ENCODE data around the gene VEGFA. TPM values are rescaled to one million over a fixed set of nuclear protein-coding genes. Genes with fewer than 3 reads are reported as not detected.

VEGFA gene
- total RNA-seq, 4 donors from 2014 or later: 39.2 to 58.5 (median 45.0) TPM

GRCh38 chr6:43733471-43734293, 36.3 kb upstream of the VEGFA start:
- no peak overlapping the region for H3K27ac ChIP-seq (replicated peaks in 1 of 4)
- no peak overlapping the region for H3K4me3 ChIP-seq
- 55% methylated on average over 10 of the region's 10 CpGs for WGBS
- H3K27me3 ChIP-seq: no peaks in the 10 kb centered on the region
- intact Hi-C loops (cut with DNase I): no loop called here
- peaks cover 6 to 10% (median 6%) of the 10 kb centered on the region in 4 donors for H3K4me1 ChIP-seq
- H3K9me3 ChIP-seq: peaks cover 0 to 26% (median 9%) of the 10 kb centered on the region in 4 donors
- no peak for TF ChIP-seq POLR2A (IDR thresholded peaks at IDR 0.05; ENCODE audit: low read depth)
- TF ChIP-seq CTCF (IDR thresholded peaks at IDR 0.05): no peak
- no peak for TF ChIP-seq EP300 (IDR thresholded peaks at IDR 0.05)
- TF ChIP-seq POLR2AphosphoS5 (IDR thresholded peaks at IDR 0.05): no peak
- DNase-seq (ENCODE audit: extremely low spot score): no peak
- no peaks in the 10 kb centered on the region for H3K36me3 ChIP-seq

- H3K27me3 ChIP-seq: no peaks in the 10 kb centered on the region
- WGBS: 40% methylated on average over 1 of the region's 3 CpGs
- H3K9me3 ChIP-seq: peaks cover 0 to 26% (median 9%) of the 10 kb centered on the region in 4 donors
- H3K4me3 ChIP-seq: no peak overlapping the region
- H3K4me1 ChIP-seq: peaks cover 6 to 10% (median 6%) of the 10 kb centered on the region in 4 donors
- H3K36me3 ChIP-seq: no peaks in the 10 kb centered on the region
- no peak overlapping the region for H3K27ac ChIP-seq (replicated peaks in 1 of 4)
- no peak for DNase-seq (ENCODE audit: extremely low spot score)
- intact Hi-C loops (cut with DNase I): no loop called here
- TF ChIP-seq CTCF (IDR thresholded peaks at IDR 0.05): no peak
- no peak for TF ChIP-seq EP300 (IDR thresholded peaks at IDR 0.05)
- no peak for TF ChIP-seq POLR2AphosphoS5 (IDR thresholded peaks at IDR 0.05)
- no peak for TF ChIP-seq POLR2A (IDR thresholded peaks at IDR 0.05; ENCODE audit: low read depth)
These were observed 35.7 kb upstream of the VEGFA start for GRCh38 chr6:43734294-43734665.

- DNase-seq (ENCODE audit: extremely low spot score): no peak
- no peaks in the 10 kb centered on the region for H3K36me3 ChIP-seq
- peaks cover 0 to 15% (median 7%) of the 10 kb centered on the region in 4 donors for H3K9me3 ChIP-seq
- H3K27ac ChIP-seq (replicated peaks in 1 of 4): no peak overlapping the region
- intact Hi-C loops (cut with DNase I): no loop called here
- H3K4me1 ChIP-seq: peaks cover 6 to 10% (median 6%) of the 10 kb centered on the region in 4 donors
- no peaks in the 10 kb centered on the region for H3K27me3 ChIP-seq
- 74% methylated on average over 2 of the region's 2 CpGs for WGBS
- TF ChIP-seq POLR2A (IDR thresholded peaks at IDR 0.05; ENCODE audit: low read depth) (no peak), CTCF (IDR thresholded peaks at IDR 0.05) (no peak), EP300 (IDR thresholded peaks at IDR 0.05) (no peak), POLR2AphosphoS5 (IDR thresholded peaks at IDR 0.05) (no peak)
- no peak overlapping the region for H3K4me3 ChIP-seq
These were observed 34.3 kb upstream of the VEGFA start for GRCh38 chr6:43735642-43736199.

GRCh38 chr6:43736211-43736786, 33.7 kb upstream of the VEGFA start:
- TF ChIP-seq POLR2A (IDR thresholded peaks at IDR 0.05; ENCODE audit: low read depth) (no peak), POLR2AphosphoS5 (IDR thresholded peaks at IDR 0.05) (no peak), CTCF (IDR thresholded peaks at IDR 0.05) (no peak), EP300 (IDR thresholded peaks at IDR 0.05) (no peak)
- Histone ChIP-seq H3K9me3 (peaks cover 0 to 9% (median 4%) of the 10 kb centered on the region in 4 donors), H3K36me3 (no peaks in the 10 kb centered on the region), H3K4me3 (no peak overlapping the region), H3K4me1 (peaks cover 6 to 10% (median 8%) of the 10 kb centered on the region in 4 donors), H3K27ac (replicated peaks in 1 of 4) (no peak overlapping the region), H3K27me3 (no peaks in the 10 kb centered on the region)
- intact Hi-C loops (cut with DNase I): no loop called here
- no peak for DNase-seq (ENCODE audit: extremely low spot score)
- WGBS: 95% methylated on average over 2 of the region's 2 CpGs
